GM12874 (cell line): ENCODE measurements around the gene GNG7.

Experiments
- CTCF ChIP-seq: IDR thresholded peaks from 2 replicates; pipeline ENCODE4 v1.5.1; 2011; ENCODE audit warnings: low read depth, mild to moderate bottlenecking, control low read depth, low read length, moderate library complexity; ENCODE audit not compliant: insufficient read depth

The GNG7 gene

GRCh38 chr19:2532252-2533071 is 170.0 kb downstream of the GNG7 start:
- no peak for TF ChIP-seq CTCF

- TF ChIP-seq CTCF, result no peak
Measured at GRCh38 chr19:2529473-2529918, 173.0 kb downstream of the GNG7 start.

- TF ChIP-seq CTCF, result no peak
Measured at GRCh38 chr19:2528675-2529101, 173.8 kb downstream of the GNG7 start.

- TF ChIP-seq CTCF, result no peak
Measured at GRCh38 chr19:2527686-2528085, 174.8 kb downstream of the GNG7 start.

- TF ChIP-seq CTCF, result no peak
Measured at GRCh38 chr19:2527171-2527570, 175.3 kb downstream of the GNG7 start.

- TF ChIP-seq CTCF, result no peak
Measured at GRCh38 chr19:2524840-2525723, 177.4 kb downstream of the GNG7 start.

GRCh38 chr19:2524361-2524839 is 178.1 kb downstream of the GNG7 start:
- TF ChIP-seq CTCF, result no peak
